ENCODE measurements around the gene BAK1.
"Not testable (repeated sequence)": the region's sequence is repeated elsewhere in the genome, so short reads cannot be mapped to it uniquely, and the experiment has no call there.

The BAK1 gene

GRCh38 chr6:33609019-33609418 lies 28.9 kb upstream of the BAK1 start:
- DNase-seq (ENCODE audit: low read depth in 3 of 3): no peak

- DNase-seq (ENCODE audit: low read depth in 3 of 3): no peak
Measured at GRCh38 chr6:33607784-33608161, 27.7 kb upstream of the BAK1 start.

- DNase-seq (ENCODE audit: low read depth in 3 of 3): no peak
Measured at GRCh38 chr6:33607126-33607783, 27.2 kb upstream of the BAK1 start.

GRCh38 chr6:33606642-33607041 lies 26.6 kb upstream of the BAK1 start:
- DNase-seq (ENCODE audit: low read depth in 3 of 3): no peak

GRCh38 chr6:33604941-33605854 lies 25.1 kb upstream of the BAK1 start:
- no peak for DNase-seq (ENCODE audit: low read depth in 3 of 3)

- no peak for DNase-seq (ENCODE audit: low read depth in 3 of 3)
Measured at GRCh38 chr6:33602180-33602579, 22.1 kb upstream of the BAK1 start.

GRCh38 chr6:33600761-33601160 lies 20.7 kb upstream of the BAK1 start:
- no peak for DNase-seq (ENCODE audit: low read depth in 3 of 3)

- DNase-seq (ENCODE audit: low read depth in 3 of 3): no peak
Measured at GRCh38 chr6:33599413-33599938, 19.4 kb upstream of the BAK1 start.

GRCh38 chr6:33597551-33598322 lies 17.7 kb upstream of the BAK1 start:
- no peak for DNase-seq (ENCODE audit: low read depth in 3 of 3)

- DNase-seq (ENCODE audit: low read depth in 3 of 3): not testable (repeated sequence)
Measured at GRCh38 chr6:33596894-33597293, 16.8 kb upstream of the BAK1 start.

- no peak for DNase-seq (ENCODE audit: low read depth in 3 of 3)
Measured at GRCh38 chr6:33595001-33595846, 15.1 kb upstream of the BAK1 start.

GRCh38 chr6:33593414-33593727 lies 13.3 kb upstream of the BAK1 start:
- DNase-seq (ENCODE audit: low read depth in 3 of 3): no peak

- DNase-seq (ENCODE audit: low read depth in 3 of 3): no peak
Measured at GRCh38 chr6:33592595-33593413, 12.7 kb upstream of the BAK1 start.

GRCh38 chr6:33592280-33592594 lies 12.2 kb upstream of the BAK1 start:
- DNase-seq (ENCODE audit: low read depth in 3 of 3): no peak

GRCh38 chr6:33591424-33592032 lies 11.5 kb upstream of the BAK1 start:
- DNase-seq (ENCODE audit: low read depth in 3 of 3): no peak

GRCh38 chr6:33590531-33591198 lies 10.6 kb upstream of the BAK1 start:
- DNase-seq (ENCODE audit: low read depth in 3 of 3): no peak

- no peak for DNase-seq (ENCODE audit: low read depth in 3 of 3)
Measured at GRCh38 chr6:33589731-33590530, 9.9 kb upstream of the BAK1 start.

GRCh38 chr6:33589392-33589730 lies 9.3 kb upstream of the BAK1 start:
- DNase-seq (ENCODE audit: low read depth in 3 of 3): no peak

GRCh38 chr6:33588894-33589293 lies 8.8 kb upstream of the BAK1 start:
- no peak for DNase-seq (ENCODE audit: low read depth in 3 of 3)

All from stimulated activated CD4-positive, alpha-beta T cell treated with anti-CD3 and anti-CD28 coated beads, TNF-alpha, amount 100 ng/mL, for 48 hours (primary cell).